SU-DHL-6 (cell line): Measurements from ENCODE around the gene STAG2.

Source experiments
- H2AFZ ChIP-seq: fragments of 200-600 bp; sonication (generic); 2 replicates; pipeline ENCODE4 v1.6.1; 2014; ENCODE audit warnings: low read depth, mild to moderate bottlenecking, moderate library complexity, mixed read lengths, antibody characterized with exemption, low read length; ENCODE audit not compliant: severe bottlenecking
- H3F3A ChIP-seq: fragments of 200-600 bp; shearing (Covaris generic); 2 replicates; pipeline ENCODE4 v1.6.0; 2016; ENCODE audit warnings: antibody characterized with exemption, mild to moderate bottlenecking; ENCODE audit not compliant: insufficient read depth
- H3K27ac ChIP-seq: fragments of 200-600 bp; sonication (generic); 2 replicates; pipeline ENCODE4 v1.5.1; 2016; ENCODE audit warnings: low read depth, mild to moderate bottlenecking, low read length, moderate library complexity, mixed read lengths
- H3K27me3 ChIP-seq: fragments of 200-600 bp; sonication (generic), shearing (Covaris generic); 2 replicates; pipeline ENCODE4 v1.6.0; 2014; ENCODE audit warnings: mild to moderate bottlenecking, low read length
- H3K36me3 ChIP-seq: fragments of 200-600 bp; sonication (generic); 2 replicates; pipeline ENCODE4 v1.6.1; 2014; ENCODE audit warnings: mild to moderate bottlenecking, low read length, mixed read lengths
- H3K4me2 ChIP-seq: fragments of 300-600, 200-600 bp; shearing (Covaris generic), sonication (generic); 2 replicates; pipeline ENCODE4 v1.6.0; 2014; ENCODE audit warnings: low read length, low read depth, mild to moderate bottlenecking; ENCODE audit not compliant: poor library complexity, severe bottlenecking
- H3K4me3 ChIP-seq: fragments of 200-600 bp; sonication (generic); 2 replicates; pipeline ENCODE4 v1.5.1; 2014; ENCODE audit warnings: antibody characterized with exemption, low read length, mild to moderate bottlenecking, mixed read lengths; ENCODE audit not compliant: insufficient read depth, poor library complexity, severe bottlenecking
- H3K79me2 ChIP-seq: fragments of 200-600 bp; sonication (generic); 2 replicates; pipeline ENCODE4 v1.6.1; 2014; ENCODE audit warnings: mild to moderate bottlenecking, low read length, moderate library complexity; ENCODE audit not compliant: insufficient read depth
- H3K9ac ChIP-seq: fragments of 200-600 bp; sonication (generic); 2 replicates; pipeline ENCODE4 v1.7.0; 2014; ENCODE audit warnings: mild to moderate bottlenecking, low read length
- H3K9me2 ChIP-seq: fragments of 200-600 bp; sonication (generic); replicated peaks from 2 replicates; pipeline ENCODE4 v1.6.1; 2014; ENCODE audit warnings: low read length; ENCODE audit not compliant: insufficient read depth
- H3K9me3 ChIP-seq: fragments of 200-600 bp; sonication (generic); 2 replicates; pipeline ENCODE4 v1.6.1; 2014; ENCODE audit warnings: low read length, mixed read lengths; ENCODE audit not compliant: insufficient read depth
- H4K20me1 ChIP-seq: fragments of 200-600 bp; sonication (generic); 2 replicates; pipeline ENCODE4 v1.6.1; 2014; ENCODE audit warnings: low read depth, mild to moderate bottlenecking, antibody characterized with exemption, low read length, moderate library complexity, mixed read lengths
- CTCF ChIP-seq: fragments of 200-600 bp; sonication (generic); IDR thresholded peaks from one replicate; pipeline ENCODE4 v1.5.1; 2017; ENCODE audit warnings: antibody characterized with exemption, mild to moderate bottlenecking, low read length, moderate library complexity; ENCODE audit not compliant: insufficient read depth, poor library complexity, severe bottlenecking
- EZH2phosphoT487 ChIP-seq: fragments of 200-600 bp; sonication (generic), shearing (Covaris generic); conservative IDR thresholded peaks from 2 replicates; pipeline ENCODE4 v1.6.1; 2018; ENCODE audit warnings: mild to moderate bottlenecking, antibody characterized with exemption, low read length, moderate library complexity, mixed read lengths

The STAG2 gene

GRCh38 chrX:123965712-123966111 lies 4.2 kb downstream of the STAG2 start:
- H3K9me3 ChIP-seq: no peaks in the 10 kb centered on the region
- no peak overlapping the region for H3K4me2 ChIP-seq
- H3K4me3 ChIP-seq: no peak overlapping the region

GRCh38 chrX:123967497-123967896 lies 6.0 kb downstream of the STAG2 start:
- H3K4me3 ChIP-seq: no peak overlapping the region
- H3K27ac ChIP-seq: no peak overlapping the region
- H3K27me3 ChIP-seq: no peaks in the 10 kb centered on the region
- TF ChIP-seq EZH2phosphoT487: no peak
- no peak for TF ChIP-seq CTCF
- H3K9ac ChIP-seq: no peak overlapping the region
- H3K4me2 ChIP-seq: no peak overlapping the region
- H3K79me2 ChIP-seq: peaks cover 100% of the 10 kb centered on the region
- H3F3A ChIP-seq: peaks cover 2% of the 10 kb centered on the region; the same call in 1 of the 2 replicates
- H3K36me3 ChIP-seq: no peaks in the 10 kb centered on the region
- no peaks in the 10 kb centered on the region for H3K9me3 ChIP-seq
- no peaks in the 10 kb centered on the region for H3K9me2 ChIP-seq
- H2AFZ ChIP-seq: no peak overlapping the region
- H4K20me1 ChIP-seq: peaks cover 17% of the 10 kb centered on the region; the same call in 1 of the 2 replicates

More at GRCh38 chrX:123965712-123966111, 4.2 kb downstream of the STAG2 start:
- no peak overlapping the region for H3K27ac ChIP-seq
- peaks cover 17% of the 10 kb centered on the region; the same call in 1 of the 2 replicates for H4K20me1 ChIP-seq
- H3F3A ChIP-seq: peaks cover 10% of the 10 kb centered on the region; the same call in 1 of the 2 replicates
- no peak for TF ChIP-seq EZH2phosphoT487
- TF ChIP-seq CTCF: no peak
- H3K36me3 ChIP-seq: no peaks in the 10 kb centered on the region
- no peaks in the 10 kb centered on the region for H3K27me3 ChIP-seq
- H2AFZ ChIP-seq: no peak overlapping the region
- no peaks in the 10 kb centered on the region for H3K9me2 ChIP-seq
- peaks cover 98% of the 10 kb centered on the region for H3K79me2 ChIP-seq
- H3K9ac ChIP-seq: no peak overlapping the region

GRCh38 chrX:123968383-123969050 lies 7.0 kb downstream of the STAG2 start:
- Histone ChIP-seq H3K27me3 (no peaks in the 10 kb centered on the region), H3K36me3 (no peaks in the 10 kb centered on the region), H4K20me1 (peaks cover 13% of the 10 kb centered on the region; the same call in 1 of the 2 replicates), H3K9ac (no peak overlapping the region), H3F3A (no peaks in the 10 kb centered on the region; the same call in 1 of the 2 replicates), H3K9me2 (no peaks in the 10 kb centered on the region), H3K4me3 (no peak overlapping the region), H3K4me2 (peak overlapping the region; percentile 10), H3K9me3 (no peaks in the 10 kb centered on the region), H3K27ac (no peak overlapping the region), H2AFZ (no peak overlapping the region), H3K79me2 (peaks cover 98% of the 10 kb centered on the region)
- TF ChIP-seq CTCF (no peak), EZH2phosphoT487 (no peak)
